OCI-LY3 (cell line): ENCODE results near the gene AGRN.

Source experiments
- CTCF ChIP-seq: fragments of 200-600, 300-600 bp; sonication (generic); IDR thresholded peaks from 2 replicates; pipeline ENCODE4 v1.5.1; 2014; ENCODE audit warnings: antibody characterized with exemption, low read length, low read depth
- EZH2phosphoT487 ChIP-seq: fragments of 200-600 bp; shearing (Covaris generic); IDR thresholded peaks from 2 replicates; pipeline ENCODE4 v1.6.1; 2018; ENCODE audit warnings: antibody characterized with exemption, mixed run types, low read depth

GRCh38 chr1:1094981-1095380 is 75.1 kb downstream of the AGRN start:
- no peak for TF ChIP-seq EZH2phosphoT487
- TF ChIP-seq CTCF = no peak
